Vagina (tissue), 2 donors: ENCODE measurements around the gene PGBD4. TPM values are rescaled to one million over a fixed set of nuclear protein-coding genes. Genes with fewer than 3 reads are reported as not detected.

Experiments used
- DNase-seq, 2 donors: peaks; one replicate each; pipeline ENCODE4 v3.0.0-alpha.2; 2017; ENCODE audit errors: extremely low spot score in 2 of 2
- H3K27ac ChIP-seq: fragments of 200-600 bp; sonication (generic); one replicate; pipeline ENCODE4 v1.5.1; 2019
- H3K27me3 ChIP-seq: fragments of 200-600 bp; sonication (generic); one replicate; pipeline ENCODE4 v1.5.1; 2019
- H3K36me3 ChIP-seq, 2 donors: fragments of 200-600 bp; sonication (generic); one replicate each; pipeline ENCODE4 v1.5.1; 2017 to 2019
- H3K4me1 ChIP-seq: fragments of 200-600 bp; sonication (generic); one replicate; pipeline ENCODE4 v1.5.1; 2019
- H3K4me3 ChIP-seq, 2 donors: fragments of 200-600 bp; sonication (generic); 1 replicate in 1 of 2; 2 replicates in 1 of 2; pipeline ENCODE4 v1.5.1; 2016 to 2019
- H3K9me3 ChIP-seq: fragments of 200-600 bp; sonication (generic); one replicate; pipeline ENCODE4 v1.5.1; 2019
- POLR2A ChIP-seq, 2 donors: fragments of 450-650 bp; IDR thresholded peaks; one replicate each; pipeline ENCODE4 v1.6.1; 2017; ENCODE audit warnings: antibody characterized with exemption in 2 of 2, mild to moderate bottlenecking in 2 of 2, moderate library complexity in 2 of 2
- POLR2AphosphoS5 ChIP-seq, 2 donors: sonication (generic); formaldehyde crosslinking; IDR thresholded peaks; one replicate each; pipeline ENCODE4 v1.9.0; 2017; ENCODE audit warnings: antibody characterized with exemption in 2 of 2, mild to moderate bottlenecking in 2 of 2, low read depth in 1 of 2; ENCODE audit not compliant: insufficient read depth in 1 of 2
- intact Hi-C: fragments of 100-400 bp; cut with DNase I; formaldehyde crosslinking; loops from one replicate; pipeline ENCODE4 v1.15.1; 2023
- total RNA-seq: library from RNA; depleted of rRNA; stranded (reverse); fragments of >200 nt; gene quantifications from one replicate; pipeline ENCODE4 v1.2.3, GENCODE V29; 2016
- TF ChIP-seq, protein P1 (sequence below), 3 experiments: fragments of 450-650 bp in 2 of 3; fragments of 200-600 bp in 1 of 3; sonication (generic) in 1 of 3; IDR thresholded peaks; one replicate each; pipeline ENCODE4 v1.5.1; 2017 to 2019; ENCODE audit warnings: antibody characterized with exemption in 3 of 3, mild to moderate bottlenecking in 2 of 3, moderate library complexity in 2 of 3

PGBD4 gene
- total RNA-seq, 1 donor from 2014 or later = 1.5 TPM

DNA sequence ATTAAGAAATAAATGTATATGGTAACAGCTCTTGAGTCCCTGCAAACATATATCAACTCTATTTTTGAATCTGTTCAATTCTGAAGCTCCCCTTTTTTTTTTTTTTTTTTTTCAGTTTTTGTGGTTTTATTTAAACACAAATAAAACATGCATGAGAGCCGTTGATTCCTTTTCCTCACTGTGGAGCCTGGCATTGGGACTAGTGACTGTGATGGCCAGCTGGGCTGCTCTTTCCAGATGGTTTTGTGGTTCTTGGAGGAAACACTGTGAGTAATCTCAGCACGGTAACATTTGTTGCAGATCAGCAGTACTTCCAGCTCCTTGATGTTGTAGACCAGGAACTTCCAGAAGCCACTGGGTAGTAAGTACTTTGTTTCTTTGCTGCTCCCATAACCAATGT, 16.1 kb upstream of the PGBD4 start:
- Histone ChIP-seq H3K27me3 (no peaks in the 10 kb centered on the region), H3K27ac (no peak overlapping the region), H3K4me1 (peaks cover 4% of the 10 kb centered on the region), H3K4me3 (no peak overlapping the region), H3K36me3 (peaks cover 0 to 14% of the 10 kb centered on the region in 2 donors), H3K9me3 (no peaks in the 10 kb centered on the region)
- DNase-seq = no peak
- intact Hi-C loops = no loop called here
- TF ChIP-seq POLR2AphosphoS5 (IDR thresholded peaks at IDR 0.05; ENCODE audit: insufficient read depth in 1 of 2, low read depth in 1 of 2) = no peak
- TF ChIP-seq, protein P1, sequence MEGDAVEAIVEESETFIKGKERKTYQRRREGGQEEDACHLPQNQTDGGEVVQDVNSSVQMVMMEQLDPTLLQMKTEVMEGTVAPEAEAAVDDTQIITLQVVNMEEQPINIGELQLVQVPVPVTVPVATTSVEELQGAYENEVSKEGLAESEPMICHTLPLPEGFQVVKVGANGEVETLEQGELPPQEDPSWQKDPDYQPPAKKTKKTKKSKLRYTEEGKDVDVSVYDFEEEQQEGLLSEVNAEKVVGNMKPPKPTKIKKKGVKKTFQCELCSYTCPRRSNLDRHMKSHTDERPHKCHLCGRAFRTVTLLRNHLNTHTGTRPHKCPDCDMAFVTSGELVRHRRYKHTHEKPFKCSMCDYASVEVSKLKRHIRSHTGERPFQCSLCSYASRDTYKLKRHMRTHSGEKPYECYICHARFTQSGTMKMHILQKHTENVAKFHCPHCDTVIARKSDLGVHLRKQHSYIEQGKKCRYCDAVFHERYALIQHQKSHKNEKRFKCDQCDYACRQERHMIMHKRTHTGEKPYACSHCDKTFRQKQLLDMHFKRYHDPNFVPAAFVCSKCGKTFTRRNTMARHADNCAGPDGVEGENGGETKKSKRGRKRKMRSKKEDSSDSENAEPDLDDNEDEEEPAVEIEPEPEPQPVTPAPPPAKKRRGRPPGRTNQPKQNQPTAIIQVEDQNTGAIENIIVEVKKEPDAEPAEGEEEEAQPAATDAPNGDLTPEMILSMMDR (IDR thresholded peaks at IDR 0.05) = no peak
- no peak for TF ChIP-seq POLR2A (IDR thresholded peaks at IDR 0.05)

DNA sequence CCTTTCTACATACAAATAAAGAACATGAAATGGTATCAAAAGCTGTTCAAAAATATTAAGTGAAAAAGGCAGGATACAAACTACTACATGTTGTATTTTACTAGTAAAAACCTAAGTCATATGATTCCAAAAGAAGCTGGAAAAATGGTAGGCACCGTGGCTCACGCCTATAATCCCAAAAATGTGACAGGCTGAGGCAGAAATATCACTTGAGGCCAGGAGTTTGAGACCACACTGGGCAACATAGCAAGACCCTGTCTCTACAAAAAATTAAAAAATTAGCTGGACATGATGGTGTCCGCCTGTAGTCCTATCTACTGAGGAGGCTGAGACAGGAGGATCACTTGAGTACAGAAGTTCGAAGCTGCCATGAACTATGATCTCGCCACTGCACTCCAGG, 2.0 kb upstream of the PGBD4 start:
- H3K4me1 ChIP-seq = peaks cover 27% of the 10 kb centered on the region
- intact Hi-C loops = loop anchor here (5.0 kb wide), 1 partner anchor 112 kb away; the partner anchor contains the start of gene KATNBL1

DNA sequence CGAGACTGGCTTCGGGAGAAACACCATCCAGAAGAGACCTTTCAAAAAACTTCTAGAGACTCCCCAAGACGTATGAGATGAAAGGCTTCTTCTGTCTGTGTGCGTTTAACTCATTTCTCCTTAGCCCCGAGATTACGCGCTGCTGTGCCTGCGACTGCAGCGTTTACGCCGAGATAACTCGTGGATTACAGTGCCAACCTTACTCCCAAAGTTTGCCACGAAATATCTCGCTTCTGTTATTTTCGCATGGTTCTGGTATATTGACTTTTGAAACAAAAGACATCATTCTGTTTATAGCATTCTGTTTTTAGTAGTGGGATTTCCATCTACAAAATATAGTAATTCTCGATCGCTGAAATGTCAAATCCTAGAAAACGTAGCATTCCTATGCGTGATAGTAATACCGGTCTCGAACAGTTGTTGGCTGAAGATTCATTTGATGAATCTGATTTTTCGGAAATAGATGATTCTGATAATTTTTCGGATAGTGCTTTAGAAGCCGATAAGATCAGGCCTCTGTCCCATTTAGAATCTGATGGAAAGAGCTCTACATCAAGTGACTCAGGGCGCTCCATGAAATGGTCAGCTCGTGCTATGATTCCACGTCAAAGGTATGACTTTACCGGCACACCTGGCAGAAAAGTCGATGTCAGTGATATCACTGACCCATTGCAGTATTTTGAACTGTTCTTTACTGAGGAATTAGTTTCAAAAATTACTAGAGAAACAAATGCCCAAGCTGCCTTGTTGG, 467 bp downstream of the PGBD4 start:
- TF ChIP-seq, protein P1 (IDR thresholded peaks at IDR 0.05) = no peak
- TF ChIP-seq POLR2AphosphoS5 (IDR thresholded peaks at IDR 0.05; ENCODE audit: insufficient read depth in 1 of 2, low read depth in 1 of 2) (no peak), POLR2A (IDR thresholded peaks at IDR 0.05) (peak in 1 of 2 donors; percentile 36)

More for the DNA sequence above, 2.0 kb upstream of the PGBD4 start:
- Histone ChIP-seq H3K27ac (no peak overlapping the region), H3K27me3 (no peaks in the 10 kb centered on the region), H3K4me3 (no peak overlapping the region), H3K9me3 (no peaks in the 10 kb centered on the region), H3K36me3 (peaks cover 0 to 12% of the 10 kb centered on the region in 2 donors)
- TF ChIP-seq POLR2A (IDR thresholded peaks at IDR 0.05) = no peak
- TF ChIP-seq, protein P1 (IDR thresholded peaks at IDR 0.05) = no peak
- no peak for TF ChIP-seq POLR2AphosphoS5 (IDR thresholded peaks at IDR 0.05; ENCODE audit: insufficient read depth in 1 of 2, low read depth in 1 of 2)
- DNase-seq = no peak

DNA sequence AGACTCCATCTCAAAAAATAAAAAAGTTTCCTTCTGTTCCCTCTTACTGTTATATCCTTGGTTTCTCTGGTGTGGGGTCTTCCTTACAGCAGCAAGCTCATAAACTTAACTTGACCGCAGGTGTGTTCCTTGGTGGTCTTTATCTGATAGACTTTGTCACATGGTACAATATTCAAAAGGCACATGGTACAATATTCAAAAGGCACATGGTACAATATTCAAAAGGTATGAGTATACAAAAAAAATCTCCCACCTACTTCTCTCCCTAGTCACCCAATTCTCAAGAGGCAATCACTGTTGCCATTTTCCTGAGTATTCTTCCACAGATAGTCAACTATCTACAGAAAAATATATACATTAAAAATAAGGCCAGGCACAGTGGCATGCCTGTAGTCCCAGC, 4.5 kb downstream of the PGBD4 start:
- H3K27me3 ChIP-seq = no peaks in the 10 kb centered on the region
- intact Hi-C loops = no loop called here
- no peaks in the 10 kb centered on the region for H3K36me3 ChIP-seq
- no peak overlapping the region for H3K27ac ChIP-seq
- peaks cover 7% of the 10 kb centered on the region for H3K4me1 ChIP-seq
- no peak overlapping the region for H3K4me3 ChIP-seq
- DNase-seq = no peak
- no peaks in the 10 kb centered on the region for H3K9me3 ChIP-seq
- TF ChIP-seq, protein P1 (IDR thresholded peaks at IDR 0.05) = no peak
- TF ChIP-seq POLR2A (IDR thresholded peaks at IDR 0.05) (no peak), POLR2AphosphoS5 (IDR thresholded peaks at IDR 0.05; ENCODE audit: insufficient read depth in 1 of 2, low read depth in 1 of 2) (no peak)

More for the DNA sequence above, 467 bp downstream of the PGBD4 start:
- peaks cover 27% of the 10 kb centered on the region for H3K4me1 ChIP-seq
- peak overlapping the region; percentile 85 to 98 for H3K4me3 ChIP-seq
- no peaks in the 10 kb centered on the region for H3K9me3 ChIP-seq
- intact Hi-C loops = loop anchor here (5.0 kb wide), 1 partner anchor 110 kb away; the partner anchor contains the start of gene KATNBL1
- no peak for DNase-seq
- H3K36me3 ChIP-seq = no peaks in the 10 kb centered on the region
- H3K27me3 ChIP-seq = no peaks in the 10 kb centered on the region
- peak overlapping the region; percentile 59 for H3K27ac ChIP-seq

DNA sequence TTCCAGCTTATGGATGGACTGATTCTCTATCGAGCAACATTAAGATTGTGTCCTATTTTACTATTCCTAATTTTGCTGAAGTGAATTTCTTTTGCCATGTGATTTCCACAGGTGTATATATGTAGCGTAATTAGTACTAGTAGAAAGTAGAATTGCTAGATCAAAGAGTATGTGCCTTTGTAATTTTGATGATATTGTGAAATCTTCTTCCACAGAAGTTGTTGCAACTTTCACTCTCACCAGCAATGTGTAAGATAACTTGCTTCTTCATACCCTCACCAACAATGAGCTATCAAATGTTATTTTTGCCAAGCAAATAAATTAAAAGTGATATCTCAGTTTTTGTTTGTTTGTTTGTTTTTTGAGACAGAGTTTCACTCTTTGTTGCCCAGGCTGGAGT, 5.4 kb downstream of the PGBD4 start:
- peaks cover 7% of the 10 kb centered on the region for H3K4me1 ChIP-seq
- intact Hi-C loops = no loop called here
- no peaks in the 10 kb centered on the region for H3K36me3 ChIP-seq
- no peak overlapping the region for H3K4me3 ChIP-seq
- no peak for DNase-seq
- no peaks in the 10 kb centered on the region for H3K9me3 ChIP-seq
- H3K27ac ChIP-seq = no peak overlapping the region
- TF ChIP-seq POLR2AphosphoS5 (IDR thresholded peaks at IDR 0.05; ENCODE audit: insufficient read depth in 1 of 2, low read depth in 1 of 2) = no peak
- no peak for TF ChIP-seq POLR2A (IDR thresholded peaks at IDR 0.05)
- TF ChIP-seq, protein P1 (IDR thresholded peaks at IDR 0.05) = no peak
- no peaks in the 10 kb centered on the region for H3K27me3 ChIP-seq
